ENCODE data around the gene TMCO5A. TPM values are rescaled to one million over a fixed set of nuclear protein-coding genes. Genes with fewer than 3 reads are reported as not detected.

TMCO5A gene
- total and polyA plus RNA-seq, 12 donors: not detected

DNA sequence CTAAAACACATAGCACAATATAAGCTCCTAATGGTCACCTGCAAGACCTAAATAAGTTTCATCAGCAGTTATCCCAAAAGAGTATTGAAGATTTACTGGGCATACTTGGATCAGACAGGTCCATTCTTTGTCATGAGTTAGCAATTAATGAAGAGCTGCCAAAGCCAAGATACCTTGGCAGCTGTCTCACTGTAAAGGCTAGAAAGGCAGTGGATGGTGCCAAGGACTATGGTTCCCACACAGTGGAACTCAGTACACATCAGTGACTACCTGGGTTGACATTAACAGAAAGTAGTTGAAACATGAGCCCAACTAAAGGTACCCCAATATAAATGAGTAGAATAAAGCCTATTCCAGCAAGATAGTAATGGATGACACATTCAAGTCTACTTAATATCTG is 41.1 kb upstream of the TMCO5A start:
- DNase-seq: no peak
- no peak overlapping the region for H3K27ac ChIP-seq
- intact Hi-C loops (cut with DNase I): no loop called here
- H3K36me3 ChIP-seq (replicated peaks in 1 of 2): no peaks in the 10 kb centered on the region
- H3K4me3 ChIP-seq: no peak overlapping the region
- no peaks in the 10 kb centered on the region for H3K4me1 ChIP-seq (replicated peaks in 1 of 2)
- TF ChIP-seq POLR2A (IDR thresholded peaks at IDR 0.05): no peak
- TF ChIP-seq, protein P1, sequence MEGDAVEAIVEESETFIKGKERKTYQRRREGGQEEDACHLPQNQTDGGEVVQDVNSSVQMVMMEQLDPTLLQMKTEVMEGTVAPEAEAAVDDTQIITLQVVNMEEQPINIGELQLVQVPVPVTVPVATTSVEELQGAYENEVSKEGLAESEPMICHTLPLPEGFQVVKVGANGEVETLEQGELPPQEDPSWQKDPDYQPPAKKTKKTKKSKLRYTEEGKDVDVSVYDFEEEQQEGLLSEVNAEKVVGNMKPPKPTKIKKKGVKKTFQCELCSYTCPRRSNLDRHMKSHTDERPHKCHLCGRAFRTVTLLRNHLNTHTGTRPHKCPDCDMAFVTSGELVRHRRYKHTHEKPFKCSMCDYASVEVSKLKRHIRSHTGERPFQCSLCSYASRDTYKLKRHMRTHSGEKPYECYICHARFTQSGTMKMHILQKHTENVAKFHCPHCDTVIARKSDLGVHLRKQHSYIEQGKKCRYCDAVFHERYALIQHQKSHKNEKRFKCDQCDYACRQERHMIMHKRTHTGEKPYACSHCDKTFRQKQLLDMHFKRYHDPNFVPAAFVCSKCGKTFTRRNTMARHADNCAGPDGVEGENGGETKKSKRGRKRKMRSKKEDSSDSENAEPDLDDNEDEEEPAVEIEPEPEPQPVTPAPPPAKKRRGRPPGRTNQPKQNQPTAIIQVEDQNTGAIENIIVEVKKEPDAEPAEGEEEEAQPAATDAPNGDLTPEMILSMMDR (IDR thresholded peaks at IDR 0.05): no peak
- no peaks in the 10 kb centered on the region for H3K27me3 ChIP-seq
- no peaks in the 10 kb centered on the region for H3K9me3 ChIP-seq (replicated peaks in 1 of 3)

DNA sequence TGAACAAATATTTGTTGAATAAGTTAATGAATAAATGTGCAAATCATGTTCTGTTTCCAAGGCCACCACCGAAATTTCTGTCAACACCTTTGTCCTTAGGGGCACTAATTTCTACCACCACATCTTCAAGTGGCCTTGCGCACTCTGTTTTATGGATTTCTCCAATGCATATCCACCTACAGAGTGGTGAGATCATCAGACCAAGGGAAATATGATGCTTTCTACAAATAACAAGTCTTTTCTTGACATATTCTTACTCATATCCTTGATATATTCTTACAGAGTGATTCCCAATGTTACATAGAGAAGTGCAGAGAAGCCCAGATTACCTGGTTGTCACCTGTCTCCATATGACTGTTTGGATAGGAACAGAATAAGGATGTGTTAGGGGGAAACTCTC is 36.1 kb upstream of the TMCO5A start:
- TF ChIP-seq, protein P1 (IDR thresholded peaks at IDR 0.05): no peak
- no peak for TF ChIP-seq POLR2A (IDR thresholded peaks at IDR 0.05)
- Histone ChIP-seq H3K27me3 (no peaks in the 10 kb centered on the region), H3K36me3 (replicated peaks in 1 of 2) (no peaks in the 10 kb centered on the region), H3K27ac (no peak overlapping the region), H3K4me3 (no peak overlapping the region), H3K4me1 (replicated peaks in 1 of 2) (no peaks in the 10 kb centered on the region), H3K9me3 (replicated peaks in 1 of 3) (no peaks in the 10 kb centered on the region)
- 73 to 84% (median 79%) methylated on average over 2 of the region's 2 CpGs for WGBS, 4 donors
- intact Hi-C loops (cut with DNase I): no loop called here
- no peak for DNase-seq

DNA sequence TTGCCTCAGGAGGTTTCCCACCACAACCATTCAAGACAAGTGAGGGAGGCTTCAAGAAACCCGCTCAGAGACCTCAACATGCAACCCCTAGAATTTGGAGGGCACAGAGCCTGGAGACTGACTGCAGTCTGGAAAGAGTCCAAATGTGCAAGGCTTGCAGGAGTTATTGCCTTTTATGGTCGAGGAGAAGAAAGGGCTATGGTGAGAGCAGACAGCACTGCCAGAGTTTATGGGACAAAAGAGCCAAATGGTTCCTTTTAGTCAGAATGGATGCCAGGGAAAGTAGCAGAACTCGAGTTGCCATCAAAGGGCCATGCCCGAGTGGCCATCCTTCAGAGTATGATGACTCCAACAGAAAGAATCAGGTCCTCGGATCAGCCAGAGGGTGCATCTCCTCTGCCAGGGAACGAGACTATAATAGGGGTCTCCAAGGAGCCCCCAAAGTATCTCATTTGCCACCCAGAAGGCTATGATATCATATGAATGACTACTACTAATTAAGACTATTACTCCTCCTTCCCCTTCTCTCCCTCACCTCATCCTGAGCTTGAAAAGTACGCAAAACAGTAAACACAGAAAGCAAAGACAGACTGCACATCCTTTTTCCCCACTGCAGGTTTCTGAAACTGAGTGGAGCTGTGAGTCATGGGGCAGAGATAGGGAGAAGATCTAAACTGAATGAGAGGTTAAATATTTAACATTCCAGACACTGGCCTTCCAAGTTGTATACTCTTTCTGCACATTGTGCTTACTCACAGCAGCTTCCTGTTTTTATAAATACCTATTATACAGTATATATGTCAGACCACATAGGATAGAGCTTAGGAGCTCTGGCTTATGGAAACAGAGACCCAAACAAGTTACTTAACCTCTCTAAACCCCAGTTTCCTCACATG is 33.9 kb upstream of the TMCO5A start:
- Histone ChIP-seq H3K4me3 (no peak overlapping the region), H3K36me3 (replicated peaks in 1 of 2) (no peaks in the 10 kb centered on the region), H3K4me1 (replicated peaks in 1 of 2) (no peaks in the 10 kb centered on the region), H3K9me3 (replicated peaks in 1 of 3) (no peaks in the 10 kb centered on the region), H3K27me3 (no peaks in the 10 kb centered on the region), H3K27ac (no peak overlapping the region)
- intact Hi-C loops (cut with DNase I): no loop called here
- WGBS, 4 donors: 56 to 65% (median 62%) methylated on average over 7 of the region's 7 CpGs
- TF ChIP-seq POLR2A (IDR thresholded peaks at IDR 0.05): no peak
- TF ChIP-seq, protein P1 (IDR thresholded peaks at IDR 0.05): no peak
- no peak for DNase-seq

DNA sequence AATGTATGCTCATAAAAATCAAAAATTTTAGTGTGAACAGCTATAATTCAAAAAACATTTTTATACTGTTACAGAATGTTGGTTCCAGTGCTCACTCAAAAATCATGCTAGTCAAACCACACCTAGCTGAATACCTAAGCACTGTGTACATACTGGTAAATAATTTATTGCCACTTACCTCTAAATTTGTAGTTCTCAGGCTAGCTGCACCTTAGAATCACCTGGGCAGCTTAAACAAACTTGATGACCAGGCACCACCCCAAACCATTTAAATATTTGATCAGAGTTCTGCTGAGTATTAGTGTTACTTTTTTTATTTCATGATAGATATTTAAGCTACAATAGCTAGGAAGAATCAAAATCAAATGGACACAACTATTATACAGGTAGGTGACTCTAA is 32.3 kb upstream of the TMCO5A start:
- Histone ChIP-seq H3K4me3 (no peak overlapping the region), H3K9me3 (replicated peaks in 1 of 3) (no peaks in the 10 kb centered on the region), H3K4me1 (replicated peaks in 1 of 2) (no peaks in the 10 kb centered on the region), H3K27me3 (no peaks in the 10 kb centered on the region), H3K27ac (no peak overlapping the region), H3K36me3 (replicated peaks in 1 of 2) (no peaks in the 10 kb centered on the region)
- TF ChIP-seq, protein P1 (IDR thresholded peaks at IDR 0.05): no peak
- TF ChIP-seq POLR2A (IDR thresholded peaks at IDR 0.05): no peak
- intact Hi-C loops (cut with DNase I): no loop called here
- DNase-seq: no peak

Data from adrenal gland (tissue), 12 donors.